Activated T-helper 1 cell treated with anti-CD3 and anti-CD28 coated beads, Interleukin-12 subunit alpha, Interleukin-12 subunit beta, Interleukin-2, Interleukin-4 antibody, amounts not matched to agents 30 ng/mL and 10 ng/mL and 1 ng/mL, durations not matched to agents 14 hours and 24 hours and 36 hours (primary cell): ENCODE measurements around the gene SS18L1. TPM values are rescaled to one million over a fixed set of nuclear protein-coding genes. Genes with fewer than 3 reads are reported as not detected.
A peak's percentile ranks its signal among the peaks of the same experiment; 100 is the strongest.

Experiments
- DNase-seq: peaks from one replicate; pipeline ENCODE4 v3.0.0; 2021; ENCODE audit warnings: low spot score
- H3K27ac Mint-ChIP-seq: one replicate; pipeline ENCODE4 v1.8.0; 2021; ENCODE audit warnings: mild to moderate bottlenecking, mixed read lengths
- H3K27me3 Mint-ChIP-seq: one replicate; pipeline ENCODE4 v1.8.0; 2022; ENCODE audit warnings: mild to moderate bottlenecking, moderate library complexity, mixed read lengths; ENCODE audit not compliant: insufficient read depth
- H3K36me3 Mint-ChIP-seq: one replicate; pipeline ENCODE4 v1.8.0; 2021; ENCODE audit warnings: low read depth, mixed read lengths
- H3K4me1 Mint-ChIP-seq: one replicate; pipeline ENCODE4 v1.8.0; 2021; ENCODE audit warnings: low read depth, mixed read lengths
- H3K4me3 Mint-ChIP-seq: one replicate; pipeline ENCODE4 v1.8.0; 2021; ENCODE audit warnings: mild to moderate bottlenecking, moderate library complexity, mixed read lengths
- H3K9me3 Mint-ChIP-seq: one replicate; pipeline ENCODE4 v1.8.0; 2021; ENCODE audit warnings: mixed read lengths
- intact Hi-C: fragments of 100-400 bp; cut with micrococcal nuclease; formaldehyde crosslinking; loops from one replicate; pipeline ENCODE4 v1.15.1; 2024
- total RNA-seq: library from RNA; stranded (reverse); gene quantifications from 2 replicates; pipeline ENCODE4 v1.2.3, GENCODE V29; 2022

The SS18L1 gene
- total RNA-seq, 1 donor from 2014 or later, result 29.4 TPM

- Mint-ChIP-seq H3K4me1 (no peaks in the 10 kb centered on the region), H3K36me3 (peaks cover 10% of the 10 kb centered on the region), H3K27ac (no peak overlapping the region), H3K4me3 (no peak overlapping the region), H3K9me3 (no peaks in the 10 kb centered on the region), H3K27me3 (no peaks in the 10 kb centered on the region)
- no peak for DNase-seq
- intact Hi-C loops, result no loop called here
Measured at GRCh38 chr20:62175711-62176110, 32.1 kb downstream of the SS18L1 start.

GRCh38 chr20:62176866-62177265, 33.3 kb downstream of the SS18L1 start:
- Mint-ChIP-seq H3K4me1 (peaks cover 4% of the 10 kb centered on the region), H3K9me3 (no peaks in the 10 kb centered on the region), H3K36me3 (peaks cover 7% of the 10 kb centered on the region), H3K27ac (no peak overlapping the region), H3K27me3 (no peaks in the 10 kb centered on the region), H3K4me3 (no peak overlapping the region)
- intact Hi-C loops, result no loop called here
- DNase-seq, result no peak

GRCh38 chr20:62177307-62177706, 33.7 kb downstream of the SS18L1 start:
- Mint-ChIP-seq H3K4me3 (no peak overlapping the region), H3K27ac (no peak overlapping the region), H3K4me1 (peaks cover 9% of the 10 kb centered on the region)

GRCh38 chr20:62178316-62179161, 35.0 kb downstream of the SS18L1 start:
- intact Hi-C loops, result no loop called here
- H3K9me3 Mint-ChIP-seq, result no peaks in the 10 kb centered on the region
- DNase-seq, result no peak
- H3K4me3 Mint-ChIP-seq, result no peak overlapping the region
- H3K27me3 Mint-ChIP-seq, result no peaks in the 10 kb centered on the region
- peaks cover 7% of the 10 kb centered on the region for H3K36me3 Mint-ChIP-seq
- H3K4me1 Mint-ChIP-seq, result peaks cover 11% of the 10 kb centered on the region
- no peak overlapping the region for H3K27ac Mint-ChIP-seq

More at GRCh38 chr20:62177307-62177706, 33.7 kb downstream of the SS18L1 start:
- H3K9me3 Mint-ChIP-seq, result no peaks in the 10 kb centered on the region
- H3K36me3 Mint-ChIP-seq, result peaks cover 7% of the 10 kb centered on the region
- DNase-seq, result no peak
- intact Hi-C loops, result no loop called here
- no peaks in the 10 kb centered on the region for H3K27me3 Mint-ChIP-seq

- no peak overlapping the region for H3K27ac Mint-ChIP-seq
- no peaks in the 10 kb centered on the region for H3K27me3 Mint-ChIP-seq
- H3K9me3 Mint-ChIP-seq, result no peaks in the 10 kb centered on the region
- peaks cover 4% of the 10 kb centered on the region for H3K36me3 Mint-ChIP-seq
- H3K4me1 Mint-ChIP-seq, result peaks cover 17% of the 10 kb centered on the region
- intact Hi-C loops, result no loop called here
- no peak for DNase-seq
- no peak overlapping the region for H3K4me3 Mint-ChIP-seq
Measured at GRCh38 chr20:62179162-62179504, 35.6 kb downstream of the SS18L1 start.

- Mint-ChIP-seq H3K27me3 (no peaks in the 10 kb centered on the region), H3K9me3 (no peaks in the 10 kb centered on the region), H3K36me3 (no peaks in the 10 kb centered on the region), H3K4me1 (peaks cover 32% of the 10 kb centered on the region), H3K27ac (peak overlapping the region; percentile 93), H3K4me3 (peak overlapping the region; percentile 92)
- intact Hi-C loops, result loop anchor here (1.0 to 5.0 kb wide), 7 partner anchors 25 to 320 kb away; partner anchors contain the start of genes ADRM1, LSM14B and RPS21
- DNase-seq, result no peak
Measured at GRCh38 chr20:62181808-62182207, 38.2 kb downstream of the SS18L1 start.

GRCh38 chr20:62182469-62183425, 39.2 kb downstream of the SS18L1 start, which contains the start of gene MTG2:
MTG2 (plus strand) TSS chr20:62183028; CDS start chr20:62193421, 10,393 bp downstream.
- Mint-ChIP-seq H3K4me3 (peak within 1 kb of the TSS; percentile 92), H3K4me1 (peaks cover 38% of the 10 kb centered on the region), H3K27ac (peak within 1 kb of the TSS; percentile 93), H3K36me3 (no peaks in the 10 kb centered on the region), H3K9me3 (no peaks in the 10 kb centered on the region), H3K27me3 (no peaks in the 10 kb centered on the region)
- intact Hi-C loops, result loop anchor here (1.0 to 5.0 kb wide), 8 partner anchors 26 to 320 kb away; partner anchors contain the start of genes ADRM1, LSM14B, OSBPL2 and RPS21
- DNase-seq, result peak; percentile 95

- no peak for DNase-seq
- no peaks in the 10 kb centered on the region for H3K9me3 Mint-ChIP-seq
- H3K4me3 Mint-ChIP-seq, result peak overlapping the region; percentile 92
- intact Hi-C loops, result loop anchor here (1.0 to 5.0 kb wide), 5 partner anchors 27 to 319 kb away; partner anchors contain the start of genes OSBPL2 and RPS21
- no peaks in the 10 kb centered on the region for H3K27me3 Mint-ChIP-seq
- peaks cover 40% of the 10 kb centered on the region for H3K4me1 Mint-ChIP-seq
- peak overlapping the region; percentile 87 for H3K27ac Mint-ChIP-seq
- no peaks in the 10 kb centered on the region for H3K36me3 Mint-ChIP-seq
Measured at GRCh38 chr20:62183426-62184142, 40.0 kb downstream of the SS18L1 start.

GRCh38 chr20:62186096-62186426, 42.5 kb downstream of the SS18L1 start:
- Mint-ChIP-seq H3K27ac (no peak overlapping the region), H3K27me3 (no peaks in the 10 kb centered on the region), H3K4me3 (no peak overlapping the region), H3K4me1 (peaks cover 40% of the 10 kb centered on the region), H3K9me3 (no peaks in the 10 kb centered on the region), H3K36me3 (peaks cover 5% of the 10 kb centered on the region)
- no peak for DNase-seq
- intact Hi-C loops, result no loop called here

GRCh38 chr20:62186887-62187866, 43.6 kb downstream of the SS18L1 start:
- intact Hi-C loops, result no loop called here
- H3K36me3 Mint-ChIP-seq, result peaks cover 5% of the 10 kb centered on the region
- H3K4me1 Mint-ChIP-seq, result peaks cover 32% of the 10 kb centered on the region
- H3K27ac Mint-ChIP-seq, result no peak overlapping the region
- H3K4me3 Mint-ChIP-seq, result no peak overlapping the region
- no peak for DNase-seq
- no peaks in the 10 kb centered on the region for H3K9me3 Mint-ChIP-seq
- no peaks in the 10 kb centered on the region for H3K27me3 Mint-ChIP-seq

GRCh38 chr20:62190639-62191411, 47.3 kb downstream of the SS18L1 start:
- H3K27me3 Mint-ChIP-seq, result no peaks in the 10 kb centered on the region
- H3K9me3 Mint-ChIP-seq, result no peaks in the 10 kb centered on the region
- H3K4me1 Mint-ChIP-seq, result peaks cover 12% of the 10 kb centered on the region
- intact Hi-C loops, result no loop called here
- H3K4me3 Mint-ChIP-seq, result no peak overlapping the region
- no peak overlapping the region for H3K27ac Mint-ChIP-seq
- peaks cover 15% of the 10 kb centered on the region for H3K36me3 Mint-ChIP-seq
- DNase-seq, result no peak
